GM23248 (cell line): ENCODE data around the gene SNRPD1.

ENCODE experiments used
- EZH2 ChIP-seq: fragments of 200-600 bp; sonication (generic); IDR thresholded peaks from 2 replicates; pipeline ENCODE4 v1.6.1; 2018; ENCODE audit warnings: antibody characterized with exemption, mild to moderate bottlenecking; ENCODE audit not compliant: insufficient read depth, poor library complexity, severe bottlenecking
- EZH2phosphoT487 ChIP-seq: fragments of 200-600 bp; sonication (generic); IDR thresholded peaks from 2 replicates; pipeline ENCODE4 v1.6.1; 2018; ENCODE audit warnings: antibody characterized with exemption, moderate library complexity, mild to moderate bottlenecking, low read depth; ENCODE audit not compliant: insufficient read depth

DNA sequence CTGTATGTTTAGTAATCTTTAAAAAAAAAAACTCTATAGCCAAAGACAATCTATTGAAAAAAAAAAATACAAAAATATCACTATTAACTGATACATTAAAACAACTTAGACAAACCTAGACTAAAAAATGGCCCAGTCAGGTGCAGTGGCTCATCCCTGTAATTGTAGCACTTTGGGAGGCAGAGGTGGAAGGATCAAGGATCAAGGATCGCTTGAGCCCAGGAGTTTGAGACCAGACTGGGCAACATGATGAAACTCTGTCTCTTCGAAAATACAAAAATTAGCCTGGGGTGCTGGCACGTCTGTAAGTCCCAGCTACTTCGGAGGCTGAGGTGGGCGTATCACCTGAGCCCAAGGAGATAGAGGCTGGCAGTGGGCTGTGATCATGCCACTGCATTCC lies 27.7 kb upstream of the SNRPD1 start:
- TF ChIP-seq EZH2 = no peak
- no peak for TF ChIP-seq EZH2phosphoT487
